Measurements from ENCODE around the gene ZNF511. TPM values are rescaled to one million over a fixed set of nuclear protein-coding genes. Genes with fewer than 3 reads are reported as not detected.

Gene ZNF511, protein sequence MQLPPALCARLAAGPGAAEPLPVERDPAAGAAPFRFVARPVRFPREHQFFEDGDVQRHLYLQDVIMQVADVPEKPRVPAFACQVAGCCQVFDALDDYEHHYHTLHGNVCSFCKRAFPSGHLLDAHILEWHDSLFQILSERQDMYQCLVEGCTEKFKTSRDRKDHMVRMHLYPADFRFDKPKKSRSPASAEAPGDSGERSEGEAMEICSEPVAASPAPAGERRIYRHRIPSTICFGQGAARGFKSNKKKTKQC
- total RNA-seq (ENCODE audit: low replicate concordance): 39.7 and 51.9 TPM in 2 replicates
- long read RNA-seq, transcript ZNF511-202 (6 exons, 1,520 nt): major isoform, 5 of 7 reads
- long read RNA-seq, partial matches to known transcripts: 1 of 7 reads
- long read RNA-seq, other reads (novel, unspliced or antisense): 1 of 7 reads

GRCh38 chr10:133308421-133309099 is at the start of gene ZNF511, which contains the start of gene TUBGCP2:
Gene ZNF511, plus strand, starts transcription at chr10:133308914. Its CDS starts 30 bp downstream, at chr10:133308944.
Gene TUBGCP2, minus strand, starts transcription at chr10:133308872. Its CDS starts 5,931 bp downstream, at chr10:133302941.
- Mint-ChIP-seq H3K4me1 (ENCODE audit: unreplicated experiment) (peaks cover 19% of the 10 kb centered on the region), H3K4me3 (peak within 1 kb of the TSS; percentile 100), H3K36me3 (peaks cover 7% of the 10 kb centered on the region), H3K27me3 (peaks cover 5% of the 10 kb centered on the region), H3K27ac (peak within 1 kb of the TSS; percentile 100), H3K9me3 (no peaks in the 10 kb centered on the region)
- peak; percentile 92 for DNase-seq (ENCODE audit: extremely low spot score, unreplicated experiment)
- no peak for TF ChIP-seq CTCF (conservative IDR thresholded peaks at IDR 0.05)

DNA sequence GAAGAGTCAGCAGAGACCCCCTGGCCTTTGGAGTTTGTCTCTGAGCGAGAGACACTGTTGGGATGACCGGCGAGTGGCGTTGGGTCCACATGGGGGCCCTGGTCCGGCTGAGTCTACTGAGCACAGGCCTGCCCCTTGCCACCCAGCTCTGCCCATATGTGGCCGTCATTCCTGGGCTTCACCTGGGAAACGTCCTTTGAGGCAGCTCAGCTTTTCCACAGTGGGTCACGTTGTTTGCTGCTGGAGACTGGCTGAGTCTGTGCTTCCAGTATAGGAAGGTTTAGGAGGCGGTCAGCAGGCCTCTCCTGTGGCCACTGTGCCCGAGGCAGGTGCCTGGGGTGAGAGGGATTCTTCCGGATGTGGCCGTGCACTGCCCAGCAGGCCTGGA is 49.1 kb upstream of the ZNF511 start:
- no peak for TF ChIP-seq CTCF (conservative IDR thresholded peaks at IDR 0.05)
- Mint-ChIP-seq H3K4me1 (ENCODE audit: unreplicated experiment) (peaks cover 5% of the 10 kb centered on the region), H3K27me3 (peaks cover 4% of the 10 kb centered on the region), H3K4me3 (peak overlapping the region; percentile 76), H3K9me3 (no peaks in the 10 kb centered on the region), H3K27ac (no peak overlapping the region), H3K36me3 (no peaks in the 10 kb centered on the region)
- no peak for DNase-seq (ENCODE audit: extremely low spot score, unreplicated experiment)

DNA sequence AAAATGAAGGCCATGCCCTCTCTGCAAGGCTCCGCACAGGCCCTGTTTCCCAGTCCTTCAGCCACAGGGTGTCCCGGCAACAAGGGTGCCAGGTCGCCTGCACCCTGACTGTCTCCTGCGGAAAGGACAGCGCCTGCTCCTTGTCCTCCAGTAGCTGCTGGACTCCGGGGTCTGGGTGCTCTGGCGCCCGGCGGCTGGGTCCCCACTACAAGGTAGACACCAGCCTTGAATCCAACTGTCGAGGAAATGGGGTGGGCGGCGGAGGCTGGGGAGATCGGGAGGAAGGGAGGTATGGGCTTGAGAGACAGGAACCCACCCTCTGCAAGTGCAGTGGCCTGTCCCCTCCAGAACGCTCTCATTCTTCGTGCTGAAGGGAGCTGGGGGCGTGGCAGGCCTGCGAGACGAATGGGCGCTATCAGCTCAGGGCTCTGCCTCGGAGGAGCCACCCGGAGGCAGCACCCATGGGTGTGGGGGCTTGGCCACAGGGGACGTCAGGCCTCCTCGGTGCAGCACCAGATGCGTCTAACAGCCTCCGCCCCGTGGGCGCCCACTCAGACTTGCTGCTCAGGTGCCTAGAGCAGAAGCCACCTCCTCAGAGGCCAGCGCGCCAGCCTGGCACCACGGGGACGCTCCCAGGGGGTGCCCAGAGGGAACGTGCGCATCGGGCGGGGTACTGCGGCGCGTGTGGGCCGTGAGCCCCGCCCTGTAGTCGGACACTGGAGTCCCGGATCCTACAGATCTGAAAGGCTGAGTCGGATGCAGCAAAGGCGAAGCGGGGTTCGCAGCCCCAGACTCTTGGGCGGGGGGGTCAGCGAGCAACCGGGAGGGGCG is 47.6 kb upstream of the ZNF511 start:
- H3K27me3 Mint-ChIP-seq: peaks cover 3% of the 10 kb centered on the region
- H3K4me3 Mint-ChIP-seq: peak overlapping the region; percentile 71
- H3K9me3 Mint-ChIP-seq: no peaks in the 10 kb centered on the region
- H3K27ac Mint-ChIP-seq: no peak overlapping the region
- no peak for TF ChIP-seq CTCF (conservative IDR thresholded peaks at IDR 0.05)
- no peaks in the 10 kb centered on the region for H3K36me3 Mint-ChIP-seq
- H3K4me1 Mint-ChIP-seq (ENCODE audit: unreplicated experiment): peaks cover 5% of the 10 kb centered on the region
- DNase-seq (ENCODE audit: extremely low spot score, unreplicated experiment): no peak

- H3K27me3 Mint-ChIP-seq: peaks cover 3% of the 10 kb centered on the region
- no peak for TF ChIP-seq CTCF (conservative IDR thresholded peaks at IDR 0.05)
- H3K4me3 Mint-ChIP-seq: peak overlapping the region; percentile 86
- peak; percentile 84 for DNase-seq (ENCODE audit: extremely low spot score, unreplicated experiment)
- H3K9me3 Mint-ChIP-seq: no peaks in the 10 kb centered on the region
- H3K27ac Mint-ChIP-seq: peak overlapping the region; percentile 43
- peaks cover 5% of the 10 kb centered on the region for H3K4me1 Mint-ChIP-seq (ENCODE audit: unreplicated experiment)
- no peaks in the 10 kb centered on the region for H3K36me3 Mint-ChIP-seq
Observed at GRCh38 chr10:133261726-133262325, 46.9 kb upstream of the ZNF511 start.

- peak overlapping the region; percentile 86 for H3K4me3 Mint-ChIP-seq
- H3K27me3 Mint-ChIP-seq: peaks cover 3% of the 10 kb centered on the region
- no peak for DNase-seq (ENCODE audit: extremely low spot score, unreplicated experiment)
- no peaks in the 10 kb centered on the region for H3K36me3 Mint-ChIP-seq
- peaks cover 5% of the 10 kb centered on the region for H3K4me1 Mint-ChIP-seq (ENCODE audit: unreplicated experiment)
- no peak for TF ChIP-seq CTCF (conservative IDR thresholded peaks at IDR 0.05)
- no peaks in the 10 kb centered on the region for H3K9me3 Mint-ChIP-seq
- H3K27ac Mint-ChIP-seq: peak overlapping the region; percentile 43
Observed at GRCh38 chr10:133262696-133263095, 46.0 kb upstream of the ZNF511 start.

Data from type B pancreatic cell (in vitro differentiated cells).